A549 treated with AZD9567 at 1 μM for 4 hours (cell line): ENCODE results near the gene CSKMT. TPM values are rescaled to one million over a fixed set of nuclear protein-coding genes. Genes with fewer than 3 reads are reported as not detected.

ENCODE experiments used
- total RNA-seq: library from RNA; stranded (reverse); fragments of 200-300 nt; extraction: Qiagen RNA extraction; gene quantifications from 5 replicates; pipeline ENCODE4 v1.2.3, GENCODE V29; 2022; ENCODE audit not compliant: insufficient read depth

The CSKMT gene, protein sequence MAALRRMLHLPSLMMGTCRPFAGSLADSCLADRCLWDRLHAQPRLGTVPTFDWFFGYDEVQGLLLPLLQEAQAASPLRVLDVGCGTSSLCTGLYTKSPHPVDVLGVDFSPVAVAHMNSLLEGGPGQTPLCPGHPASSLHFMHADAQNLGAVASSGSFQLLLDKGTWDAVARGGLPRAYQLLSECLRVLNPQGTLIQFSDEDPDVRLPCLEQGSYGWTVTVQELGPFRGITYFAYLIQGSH
- 13.6 to 21.8 TPM (median 18.4 TPM) in 5 replicates for total RNA-seq

DNA sequence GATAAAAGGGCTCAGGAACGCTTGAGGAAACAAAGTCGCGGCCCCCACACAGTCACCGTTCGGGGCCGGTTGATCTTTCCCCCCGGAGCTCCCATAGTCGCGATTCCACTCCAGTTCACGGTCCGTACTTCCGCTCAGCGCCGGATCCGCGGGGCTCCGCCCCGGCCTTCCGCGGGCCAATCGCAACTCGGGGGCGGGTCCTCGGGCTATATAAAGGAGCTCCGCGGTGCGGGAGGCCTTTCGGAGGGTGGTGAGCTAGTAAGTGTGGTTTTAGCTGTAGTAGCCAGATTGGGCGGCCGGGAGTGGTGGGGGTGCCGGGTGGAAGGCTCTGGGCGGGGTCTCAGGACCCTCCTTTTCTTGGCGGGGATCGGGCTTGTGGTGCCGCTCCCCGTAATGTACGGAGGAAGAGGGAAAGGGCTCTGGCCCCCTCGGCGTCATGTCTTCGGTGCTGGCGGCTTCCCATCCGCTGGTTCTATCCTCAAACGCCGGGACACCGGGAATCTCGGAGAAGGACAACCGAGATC is at the start of gene CSKMT, which contains the start of gene C11orf98:
Gene CSKMT (plus strand): TSS at position 238 of the 524 bp plus-strand sequence. CDS start 568 bp downstream, outside the sequence.
Gene C11orf98 (minus strand): TSS at position 136 of the 524 bp plus-strand sequence. CDS start 41 bp downstream, at position 95.

DNA sequence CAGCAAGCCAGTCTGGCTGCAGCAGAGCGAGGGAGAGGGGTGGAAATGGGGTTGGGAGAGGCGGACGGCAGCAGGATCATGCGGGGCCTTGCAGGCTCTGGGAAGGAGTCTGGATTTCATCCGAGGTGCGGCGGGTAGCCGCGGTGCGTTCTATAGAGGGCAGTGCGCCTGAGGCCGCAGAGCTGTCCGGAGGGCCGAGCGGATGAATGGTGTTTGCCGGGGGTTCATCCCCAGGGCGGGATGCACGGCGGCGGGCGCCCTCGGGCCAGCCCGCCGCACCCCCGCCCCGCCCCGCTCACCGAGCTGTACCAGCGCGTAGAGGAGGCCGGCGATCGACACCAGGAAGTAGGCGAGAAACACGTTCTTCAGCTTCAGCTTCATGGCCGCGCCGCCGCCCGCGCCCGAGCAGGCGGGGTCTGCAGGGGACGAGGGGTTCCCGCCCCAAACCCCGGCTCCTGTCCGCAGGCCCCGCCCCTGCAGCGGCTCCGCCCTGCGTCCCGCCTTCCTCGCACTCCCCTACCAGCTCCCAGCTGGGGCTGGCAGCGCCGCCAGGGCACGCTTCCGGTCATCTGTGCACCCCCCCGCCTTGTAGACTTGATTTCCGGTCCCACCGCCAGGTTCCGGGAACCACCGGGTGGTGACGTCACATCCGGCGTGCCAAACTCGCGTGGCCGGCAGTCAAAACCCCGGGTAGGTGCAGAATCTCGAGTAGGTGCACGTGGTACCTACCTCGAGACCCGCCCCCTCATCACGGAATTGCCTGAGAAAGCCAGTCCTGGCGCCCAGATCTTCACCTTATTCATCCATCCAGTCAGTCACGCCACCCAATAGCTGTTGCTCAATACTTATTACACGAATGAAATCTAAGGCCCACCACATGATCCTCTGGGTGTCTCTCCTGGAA is 43.3 kb upstream of the CSKMT start, which contains the start of gene B3GAT3:
Gene B3GAT3 (minus strand): TSS at position 420 of the 904 bp plus-strand sequence. CDS start 39 bp downstream, at position 381.

DNA sequence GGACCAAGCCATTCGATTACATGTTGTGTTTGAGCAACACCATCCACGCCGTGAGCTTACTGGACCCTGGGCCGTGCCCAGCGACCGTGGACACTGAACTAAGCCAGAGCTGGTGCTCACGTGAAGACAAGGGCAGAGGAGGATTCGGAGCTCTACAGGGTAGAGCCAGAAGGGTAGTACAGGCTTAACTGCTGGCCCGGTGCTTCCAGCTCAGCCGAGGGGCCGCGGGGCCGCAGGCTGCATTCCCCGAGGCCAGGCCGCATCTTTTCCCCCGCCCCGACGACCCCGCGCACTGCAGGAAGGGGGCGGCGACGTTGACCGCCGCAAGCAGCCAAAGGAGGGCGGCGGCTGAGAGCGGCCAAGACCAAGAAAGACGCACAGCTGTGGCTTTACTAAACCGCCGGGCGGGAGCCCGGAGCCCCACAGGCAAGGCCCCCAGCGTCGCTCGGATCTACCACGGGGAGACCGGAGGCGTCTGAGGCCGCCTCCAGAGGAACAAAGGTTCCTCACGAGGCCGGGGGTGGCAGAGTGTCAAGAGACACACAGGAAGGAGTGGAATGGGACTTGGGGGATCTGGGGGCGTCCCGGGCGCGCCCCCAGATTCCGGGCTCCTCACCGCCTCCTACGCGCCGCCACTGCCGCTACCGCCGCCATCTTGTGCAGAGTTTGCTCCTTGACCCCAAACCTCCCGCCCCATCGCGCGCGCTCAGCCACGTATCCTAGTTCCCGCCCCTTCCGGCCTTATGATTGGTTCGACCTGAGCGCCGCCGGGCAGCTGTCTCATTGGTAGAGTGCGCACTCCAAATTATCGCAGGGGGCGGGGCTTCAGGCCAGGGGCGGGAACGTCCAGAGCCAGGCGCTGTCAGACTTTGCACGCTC is 18.9 kb upstream of the CSKMT start, which contains the start of gene GANAB:
Gene GANAB (minus strand): TSS at position 668 of the 879 bp plus-strand sequence. CDS start 14 bp downstream, at position 654.

DNA sequence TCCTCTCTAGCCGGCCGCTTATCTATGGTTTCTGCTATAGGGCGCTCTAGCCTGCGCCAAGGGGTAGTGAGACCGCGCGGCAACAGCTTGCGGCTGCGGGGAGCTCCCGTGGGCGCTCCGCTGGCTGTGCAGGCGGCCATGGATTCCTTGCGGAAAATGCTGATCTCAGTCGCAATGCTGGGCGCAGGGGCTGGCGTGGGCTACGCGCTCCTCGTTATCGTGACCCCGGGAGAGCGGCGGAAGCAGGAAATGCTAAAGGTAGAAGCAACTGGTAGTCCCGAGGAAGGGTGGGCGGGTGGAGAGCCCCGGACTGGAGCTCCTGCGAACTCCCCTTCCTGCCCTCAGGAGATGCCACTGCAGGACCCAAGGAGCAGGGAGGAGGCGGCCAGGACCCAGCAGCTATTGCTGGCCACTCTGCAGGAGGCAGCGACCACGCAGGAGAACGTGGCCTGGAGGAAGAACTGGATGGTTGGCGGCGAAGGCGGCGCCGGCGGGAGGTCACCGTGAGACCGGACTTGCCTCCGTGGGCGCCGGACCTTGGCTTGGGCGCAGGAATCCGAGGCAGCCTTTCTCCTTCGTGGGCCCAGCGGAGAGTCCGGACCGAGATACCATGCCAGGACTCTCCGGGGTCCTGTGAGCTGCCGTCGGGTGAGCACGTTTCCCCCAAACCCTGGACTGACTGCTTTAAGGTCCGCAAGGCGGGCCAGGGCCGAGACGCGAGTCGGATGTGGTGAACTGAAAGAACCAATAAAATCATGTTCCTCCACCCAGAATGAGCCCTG is 6.7 kb downstream of the CSKMT start, which contains the start of the genes LBHD1 and UQCC3:
Gene LBHD1 (minus strand): TSS at position 660 of the 782 bp plus-strand sequence. CDS start 2,236 bp downstream, outside the sequence.
Gene UQCC3 (plus strand): TSS at position 66 of the 782 bp plus-strand sequence. CDS start 73 bp downstream, at position 139.

DNA sequence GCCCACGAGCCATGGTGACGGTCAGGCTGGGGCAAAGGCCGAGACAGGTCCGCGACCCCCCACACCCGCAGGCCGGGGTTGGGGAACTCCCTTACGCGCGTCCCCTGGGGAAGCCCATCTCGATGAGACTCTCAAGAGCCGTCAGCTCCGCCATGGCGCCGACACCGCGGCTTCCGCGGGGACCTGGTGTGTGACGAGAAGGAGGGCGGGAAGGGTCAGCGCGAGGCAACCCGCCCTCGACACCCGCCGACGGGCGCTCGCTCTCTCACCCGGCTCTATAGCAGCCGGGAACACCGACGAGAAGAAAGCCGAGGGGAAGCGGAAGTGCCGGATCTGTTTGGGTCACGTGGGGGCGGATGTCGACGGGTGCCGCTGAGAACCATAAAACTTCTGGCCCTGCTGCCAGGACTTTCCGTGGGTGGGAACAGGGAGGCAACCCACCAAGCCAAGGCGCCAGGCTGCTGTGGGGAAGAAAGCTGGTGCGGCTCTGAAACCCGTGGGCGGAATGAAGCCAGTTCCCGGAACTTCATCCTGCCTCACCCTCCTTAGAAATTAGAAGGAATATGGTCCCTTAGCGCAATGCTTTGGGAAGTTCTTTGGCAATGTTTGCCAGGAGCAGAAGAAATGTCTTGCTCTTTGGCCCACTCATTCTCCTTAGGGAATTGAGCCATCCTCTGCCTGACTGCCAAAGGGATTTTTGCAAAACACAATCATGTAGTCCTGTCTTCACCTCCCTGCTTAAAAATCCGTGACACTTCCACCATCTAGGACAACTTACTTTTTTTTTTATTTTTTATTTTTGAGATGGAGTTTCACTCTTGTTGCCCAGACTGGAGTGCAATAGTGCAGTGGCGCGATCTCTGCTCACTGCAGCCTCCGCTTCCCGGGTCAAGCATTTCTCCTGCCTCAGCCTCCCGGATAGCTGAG is 13.9 kb downstream of the CSKMT start, which contains the start of gene UBXN1:
Gene UBXN1 (minus strand): TSS at position 304 of the 927 bp plus-strand sequence. CDS start 150 bp downstream, at position 154.

DNA sequence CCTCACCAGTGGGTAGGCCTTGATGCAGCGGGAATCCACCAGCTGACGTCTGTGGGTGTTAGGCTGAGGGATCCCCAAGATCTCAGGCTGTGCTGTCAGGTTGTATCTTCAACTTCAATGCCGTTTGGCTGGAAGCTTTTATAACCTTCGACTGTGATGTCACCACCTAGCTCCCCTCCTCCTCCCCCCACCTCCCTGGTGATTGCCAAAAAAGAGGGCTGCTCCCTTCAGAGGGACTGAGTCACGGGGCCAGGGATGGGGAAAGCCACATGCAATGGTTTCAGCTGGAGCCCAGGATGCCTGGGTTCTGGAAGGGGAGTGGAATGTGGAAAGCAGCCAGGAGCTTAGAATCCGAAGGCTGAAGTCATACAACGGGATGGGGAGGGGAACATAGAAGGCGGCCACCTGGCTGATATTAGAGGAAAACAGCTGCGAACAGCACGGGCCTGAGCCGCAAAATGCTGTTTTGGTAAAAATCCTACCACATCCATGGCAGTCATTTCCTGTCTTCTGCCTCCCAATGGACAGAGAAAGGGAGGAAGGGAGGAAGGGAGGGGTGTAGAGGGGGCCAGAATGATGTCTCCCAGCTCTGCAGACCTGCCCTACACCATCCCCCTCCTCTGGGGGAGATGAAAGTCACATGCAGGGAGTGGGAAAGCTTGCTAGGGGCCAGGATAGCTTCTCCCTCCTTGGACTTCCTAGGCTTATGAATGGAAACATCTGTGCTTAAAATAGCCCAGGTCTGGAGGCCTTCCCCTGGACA is 24.5 kb downstream of the CSKMT start, which contains the start of gene LRRN4CL:
Gene LRRN4CL (minus strand): TSS at position 110 of the 763 bp plus-strand sequence. CDS start 1,022 bp downstream, outside the sequence.

DNA sequence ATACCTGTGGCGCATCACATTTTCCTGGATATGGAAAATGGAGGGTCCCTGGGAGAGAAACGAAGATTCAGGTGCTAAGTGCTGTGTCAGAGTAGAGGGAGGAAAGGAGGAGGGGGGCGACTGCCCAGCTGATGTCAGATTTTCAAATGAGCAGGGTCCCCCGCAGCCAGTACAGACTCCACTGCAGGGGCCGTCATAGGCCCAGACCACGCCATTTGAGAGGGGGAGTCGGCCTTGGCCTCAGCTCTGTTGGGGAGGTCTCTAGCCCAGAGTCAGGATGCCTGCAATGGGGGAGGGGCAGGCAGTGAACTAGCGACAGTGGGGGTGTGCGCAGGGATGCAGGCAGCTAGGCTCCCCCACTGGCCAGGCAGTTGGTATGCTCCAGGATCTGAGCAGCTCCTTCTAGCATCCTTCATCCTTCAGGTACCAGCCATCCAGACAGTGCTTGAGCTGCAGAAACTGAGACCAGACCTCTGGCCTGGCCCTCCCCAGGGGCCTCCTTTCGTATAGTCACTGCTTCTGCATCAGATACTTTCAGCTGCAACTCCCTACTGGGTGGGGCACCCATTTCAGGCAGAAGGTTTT is 42.3 kb downstream of the CSKMT start, which contains the start of the genes BSCL2 and GNG3:
Gene BSCL2 (minus strand): TSS at position 148 of the 585 bp plus-strand sequence. CDS start 229 bp downstream, outside the sequence.
Gene GNG3 (plus strand): TSS at position 400 of the 585 bp plus-strand sequence. CDS start 620 bp downstream, outside the sequence.

Other genes starting within 250 kb of the CSKMT start
- 0.33 TPM in 1 of 5 replicates, not detected in the others for gene SCGB1A1, start 246.3 kb upstream of the CSKMT start, total RNA-seq
- 302 to 368 TPM (median 355 TPM) in 5 replicates for gene AHNAK, start 118.5 kb upstream of the CSKMT start, total RNA-seq
- gene EEF1G, start 91.4 kb upstream of the CSKMT start, total RNA-seq: 1,906 to 2,030 TPM (median 1,958 TPM) in 5 replicates
- 11.0 to 17.1 TPM (median 16.1 TPM) in 5 replicates for gene TUT1, start 73.8 kb upstream of the CSKMT start, total RNA-seq
- 78.1 to 84.0 TPM (median 82.0 TPM) in 5 replicates for gene MTA2, start 63.4 kb upstream of the CSKMT start, total RNA-seq
- 19.0 to 24.5 TPM (median 22.2 TPM) in 5 replicates for gene EML3, start 52.5 kb upstream of the CSKMT start, total RNA-seq
- 1.6 to 4.0 TPM (median 3.3 TPM) in 5 replicates for gene ROM1, start 52.1 kb upstream of the CSKMT start, total RNA-seq
- gene B3GAT3, start 43.3 kb upstream of the CSKMT start, total RNA-seq: 31.5 to 62.5 TPM (median 57.4 TPM) in 5 replicates
- 235 to 274 TPM (median 257 TPM) in 5 replicates for gene GANAB, start 18.7 kb upstream of the CSKMT start, total RNA-seq
- gene INTS5, start 12.0 kb upstream of the CSKMT start, total RNA-seq: 23.9 to 26.5 TPM (median 25.3 TPM) in 5 replicates
- 105 to 143 TPM (median 136 TPM) in 5 replicates for gene C11orf98, start 102 bp upstream of the CSKMT start, total RNA-seq
- gene UQCC3, start 6.4 kb downstream of the CSKMT start, total RNA-seq: 19.0 to 37.4 TPM (median 35.6 TPM) in 5 replicates
- 2.6 to 5.1 TPM (median 4.1 TPM) in 5 replicates for gene LBHD1, start 7.0 kb downstream of the CSKMT start, total RNA-seq
- 86.8 to 127 TPM (median 119 TPM) in 5 replicates for gene UBXN1, start 13.8 kb downstream of the CSKMT start, total RNA-seq
- 0.06 to 0.13 TPM (median 0.10 TPM) in 4 of 5 replicates, not detected in the other for gene LRRN4CL, start 24.2 kb downstream of the CSKMT start, total RNA-seq
- 42.8 to 90.9 TPM (median 77.6 TPM) in 5 replicates for gene BSCL2, start 42.1 kb downstream of the CSKMT start, total RNA-seq
- gene GNG3, start 42.4 kb downstream of the CSKMT start, total RNA-seq: 0.09 TPM in 1 of 5 replicates, not detected in the others
- gene HNRNPUL2, start 62.1 kb downstream of the CSKMT start, total RNA-seq: 37.9 to 42.5 TPM (median 40.9 TPM) in 5 replicates
- 30.4 to 50.8 TPM (median 32.7 TPM) in 5 replicates for gene TTC9C, start 63.2 kb downstream of the CSKMT start, total RNA-seq
- gene ZBTB3, start 88.8 kb downstream of the CSKMT start, total RNA-seq: 1.0 to 2.9 TPM (median 1.3 TPM) in 5 replicates
- 165 to 192 TPM (median 183 TPM) in 5 replicates for gene POLR2G, start 96.3 kb downstream of the CSKMT start, total RNA-seq
- 14.2 to 15.2 TPM (median 14.7 TPM) in 5 replicates for gene TAF6L, start 106.1 kb downstream of the CSKMT start, total RNA-seq
- gene TMEM179B, start 122.1 kb downstream of the CSKMT start, total RNA-seq: 66.2 to 95.9 TPM (median 86.1 TPM) in 5 replicates
- gene TMEM223, start 126.7 kb downstream of the CSKMT start, total RNA-seq: 20.3 to 33.0 TPM (median 29.3 TPM) in 5 replicates
- 59.2 to 67.6 TPM (median 64.3 TPM) in 5 replicates for gene NXF1, start 140.1 kb downstream of the CSKMT start, total RNA-seq
- gene STX5, start 166.7 kb downstream of the CSKMT start, total RNA-seq: 18.0 to 29.8 TPM (median 27.4 TPM) in 5 replicates
- not detected in 5 replicates for gene TEX54, start 167.5 kb downstream of the CSKMT start, total RNA-seq
- gene WDR74, start 174.3 kb downstream of the CSKMT start, total RNA-seq: 56.0 to 86.0 TPM (median 83.4 TPM) in 5 replicates
- gene SLC3A2, start 215.6 kb downstream of the CSKMT start, total RNA-seq: 779 to 1,086 TPM (median 990 TPM) in 5 replicates